Neural progenitor cell (in vitro differentiated cells): ENCODE results near the gene SARDH.

Experiments
- CTCF ChIP-seq: fragments of 200-600 bp; sonication (generic); IDR thresholded peaks from 2 replicates; pipeline ENCODE4 v1.5.1; 2017; ENCODE audit warnings: antibody characterized with exemption, mild to moderate bottlenecking
- EZH2 ChIP-seq: fragments of 200-600 bp; sonication (generic); IDR thresholded peaks from 2 replicates; pipeline ENCODE4 v1.6.1; 2017; ENCODE audit warnings: antibody characterized with exemption, mild to moderate bottlenecking, moderate library complexity
- EZH2phosphoT487 ChIP-seq: fragments of 200-600 bp; sonication (generic); IDR thresholded peaks from 2 replicates; pipeline ENCODE4 v1.6.1; 2017; ENCODE audit warnings: antibody characterized with exemption

GRCh38 chr9:133658442-133659431 lies 79.4 kb downstream of the SARDH start:
- no peak for TF ChIP-seq EZH2
- TF ChIP-seq CTCF = no peak
- no peak for TF ChIP-seq EZH2phosphoT487
